ENCODE results near the gene KLHL21. TPM values are rescaled to one million over a fixed set of nuclear protein-coding genes. Genes with fewer than 3 reads are reported as not detected.

Gene KLHL21
- polyA plus RNA-seq, 2 of the 4 experiments (the other 2 are of a cell fraction), result 3.3 to 10.5 TPM

DNA sequence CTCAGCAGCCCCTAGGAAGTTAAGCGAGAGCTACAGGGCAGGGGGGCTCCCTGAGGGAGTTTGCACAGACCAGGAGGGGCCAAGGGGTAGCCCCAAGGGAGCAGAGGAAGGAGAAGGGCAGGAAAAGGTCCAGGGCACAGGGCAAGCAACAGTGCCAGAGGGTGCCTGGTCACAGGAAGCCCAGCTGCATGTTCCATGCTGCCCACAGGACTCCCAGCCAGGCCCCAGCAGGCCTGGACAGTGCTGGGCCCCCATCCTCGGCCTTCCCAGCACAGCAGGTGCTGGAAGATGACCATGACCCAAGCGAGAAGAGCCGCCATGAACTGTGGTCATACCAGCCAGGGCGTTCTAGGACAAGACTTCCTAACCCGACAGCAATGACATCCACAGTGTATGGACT lies 11.0 kb downstream of the KLHL21 start:
- 70% methylated on average over 4 of the region's 6 CpGs for WGBS (ENCODE audit: missing lambda C conversion rate)
- Histone ChIP-seq H3K27ac (no peak overlapping the region), H3K4me1 (no peaks in the 10 kb centered on the region), H3K9me3 (no peaks in the 10 kb centered on the region), H3K4me3 (no peak overlapping the region), H3K4me2 (no peak overlapping the region)
- TF ChIP-seq RFX5 (IDR thresholded peaks at IDR 0.05), result no peak
- ChIA-PET POLR2A (no interaction called here), CTCF (interaction anchor here (1.3 kb wide), 1 partner anchor 10 kb away, joined by 3 read pairs; no protein-coding TSS in a partner anchor)
- DNase-seq (ENCODE audit: low read depth in 1 of 2, low spot score in 1 of 2), result no peak
- FAIRE-seq, result no peak
- ATAC-seq, result no peak

DNA sequence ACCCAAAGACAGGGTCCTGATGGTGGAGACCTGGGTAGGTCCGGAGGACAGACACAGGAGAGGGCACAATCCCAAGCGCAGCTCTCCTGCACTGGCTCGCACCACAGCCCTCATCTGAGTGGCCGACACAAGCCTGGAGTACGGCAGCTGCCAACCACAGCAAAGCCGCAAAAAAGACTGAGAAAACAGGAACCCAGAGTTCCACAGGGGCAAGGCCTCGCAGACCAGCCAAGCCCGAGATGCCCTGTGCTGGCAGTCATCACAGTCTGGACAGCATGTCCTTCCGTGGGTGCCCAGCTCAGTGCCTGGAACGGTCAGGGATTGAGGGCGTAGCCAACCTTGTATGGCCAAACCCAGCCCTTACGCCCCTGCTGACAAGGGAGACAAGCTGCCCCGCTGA lies 11.4 kb downstream of the KLHL21 start:
- WGBS (ENCODE audit: missing lambda C conversion rate), result 95% methylated on average over 12 of the region's 13 CpGs
- no peak for TF ChIP-seq HDAC2 (IDR thresholded peaks at IDR 0.05)
- TF ChIP-seq, protein P1, sequence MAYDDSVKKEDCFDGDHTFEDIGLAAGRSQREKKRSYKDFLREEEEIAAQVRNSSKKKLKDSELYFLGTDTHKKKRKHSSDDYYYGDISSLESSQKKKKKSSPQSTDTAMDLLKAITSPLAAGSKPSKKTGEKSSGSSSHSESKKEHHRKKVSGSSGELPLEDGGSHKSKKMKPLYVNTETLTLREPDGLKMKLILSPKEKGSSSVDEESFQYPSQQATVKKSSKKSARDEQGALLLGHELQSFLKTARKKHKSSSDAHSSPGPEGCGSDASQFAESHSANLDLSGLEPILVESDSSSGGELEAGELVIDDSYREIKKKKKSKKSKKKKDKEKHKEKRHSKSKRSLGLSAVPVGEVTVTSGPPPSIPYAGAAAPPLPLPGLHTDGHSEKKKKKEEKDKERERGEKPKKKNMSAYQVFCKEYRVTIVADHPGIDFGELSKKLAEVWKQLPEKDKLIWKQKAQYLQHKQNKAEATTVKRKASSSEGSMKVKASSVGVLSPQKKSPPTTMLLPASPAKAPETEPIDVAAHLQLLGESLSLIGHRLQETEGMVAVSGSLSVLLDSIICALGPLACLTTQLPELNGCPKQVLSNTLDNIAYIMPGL (CRISPR knock-in tag; IDR thresholded peaks at IDR 0.05; ENCODE audit: borderline replicate concordance), result no peak
- TF ChIP-seq, protein P2, sequence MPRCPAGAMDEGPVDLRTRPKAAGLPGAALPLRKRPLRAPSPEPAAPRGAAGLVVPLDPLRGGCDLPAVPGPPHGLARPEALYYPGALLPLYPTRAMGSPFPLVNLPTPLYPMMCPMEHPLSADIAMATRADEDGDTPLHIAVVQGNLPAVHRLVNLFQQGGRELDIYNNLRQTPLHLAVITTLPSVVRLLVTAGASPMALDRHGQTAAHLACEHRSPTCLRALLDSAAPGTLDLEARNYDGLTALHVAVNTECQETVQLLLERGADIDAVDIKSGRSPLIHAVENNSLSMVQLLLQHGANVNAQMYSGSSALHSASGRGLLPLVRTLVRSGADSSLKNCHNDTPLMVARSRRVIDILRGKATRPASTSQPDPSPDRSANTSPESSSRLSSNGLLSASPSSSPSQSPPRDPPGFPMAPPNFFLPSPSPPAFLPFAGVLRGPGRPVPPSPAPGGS (IDR thresholded peaks at IDR 0.05), result no peak
- TF ChIP-seq HOXB13 (CRISPR knock-in tag; IDR thresholded peaks at IDR 0.05; ENCODE audit: low read depth), result no peak
- TF ChIP-seq, protein P3, sequence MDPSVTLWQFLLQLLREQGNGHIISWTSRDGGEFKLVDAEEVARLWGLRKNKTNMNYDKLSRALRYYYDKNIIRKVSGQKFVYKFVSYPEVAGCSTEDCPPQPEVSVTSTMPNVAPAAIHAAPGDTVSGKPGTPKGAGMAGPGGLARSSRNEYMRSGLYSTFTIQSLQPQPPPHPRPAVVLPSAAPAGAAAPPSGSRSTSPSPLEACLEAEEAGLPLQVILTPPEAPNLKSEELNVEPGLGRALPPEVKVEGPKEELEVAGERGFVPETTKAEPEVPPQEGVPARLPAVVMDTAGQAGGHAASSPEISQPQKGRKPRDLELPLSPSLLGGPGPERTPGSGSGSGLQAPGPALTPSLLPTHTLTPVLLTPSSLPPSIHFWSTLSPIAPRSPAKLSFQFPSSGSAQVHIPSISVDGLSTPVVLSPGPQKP (IDR thresholded peaks at IDR 0.05; ENCODE audit: low read depth, low read length), result no peak
- no peak for TF ChIP-seq HOXB5 (CRISPR knock-in tag; IDR thresholded peaks at IDR 0.05)
- no peak for TF ChIP-seq RFX5 (IDR thresholded peaks at IDR 0.05)
- TF ChIP-seq, protein P4, sequence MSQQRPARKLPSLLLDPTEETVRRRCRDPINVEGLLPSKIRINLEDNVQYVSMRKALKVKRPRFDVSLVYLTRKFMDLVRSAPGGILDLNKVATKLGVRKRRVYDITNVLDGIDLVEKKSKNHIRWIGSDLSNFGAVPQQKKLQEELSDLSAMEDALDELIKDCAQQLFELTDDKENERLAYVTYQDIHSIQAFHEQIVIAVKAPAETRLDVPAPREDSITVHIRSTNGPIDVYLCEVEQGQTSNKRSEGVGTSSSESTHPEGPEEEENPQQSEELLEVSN (IDR thresholded peaks at IDR 0.05; ENCODE audit: borderline replicate concordance, low read depth), result no peak
- no peak for TF ChIP-seq HOXA7 (CRISPR knock-in tag; IDR thresholded peaks at IDR 0.05)
- TF ChIP-seq RAD21 (conservative IDR thresholded peaks at IDR 0.05 in 1 of 2, IDR thresholded peaks at IDR 0.05 in 1 of 2), result no peak
- no peak for TF ChIP-seq FOSB (CRISPR knock-in tag; IDR thresholded peaks at IDR 0.05)
- DNase-seq (ENCODE audit: low read depth in 1 of 2, low spot score in 1 of 2) (no peak), FAIRE-seq (no peak), ATAC-seq (no peak)
- H3K4me2 ChIP-seq, result no peak overlapping the region
- H3K4me3 ChIP-seq, result no peak overlapping the region
- CTCF ChIA-PET, result interaction anchor here (1.3 to 2.8 kb wide), 2 partner anchors 11 to 36 kb away, joined by 3 to 8 read pairs; partner anchors contain the start of genes NOL9 and TAS1R1
- H3K9me3 ChIP-seq, result no peaks in the 10 kb centered on the region
- POLR2A ChIA-PET, result no interaction called here
- H3K27ac ChIP-seq, result no peak overlapping the region
- no peaks in the 10 kb centered on the region for H3K4me1 ChIP-seq

DNA sequence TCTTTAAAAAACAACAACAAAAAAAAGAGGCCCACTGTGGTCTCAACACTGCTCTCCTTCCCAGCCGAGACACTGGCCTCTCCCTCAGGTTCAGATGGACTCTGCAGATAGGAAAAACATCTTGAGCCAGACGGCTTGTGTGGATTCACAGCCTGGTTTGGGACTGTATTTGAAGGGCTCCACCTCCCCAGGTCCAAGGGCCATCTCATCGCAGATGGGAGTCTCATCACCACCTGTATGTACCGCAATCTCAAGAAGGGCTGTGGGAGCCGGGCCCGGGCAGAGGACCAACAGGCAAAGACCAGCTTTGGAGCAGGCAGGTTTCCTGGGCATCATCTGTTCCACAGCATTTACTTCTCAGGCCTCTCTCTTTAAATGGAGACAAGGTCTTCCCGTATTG lies 12.6 kb downstream of the KLHL21 start:
- 84% methylated on average over 6 of the region's 7 CpGs for WGBS (ENCODE audit: missing lambda C conversion rate)
- no peak for FAIRE-seq
- CTCF ChIA-PET, result interaction anchor here (1.0 to 2.8 kb wide), 3 partner anchors 35 to 100 kb away, joined by 3 to 8 read pairs (median 3); partner anchors contain the start of genes NOL9 and TAS1R1
- no peak for TF ChIP-seq FOSL2 (IDR thresholded peaks at IDR 0.05)
- no peak for TF ChIP-seq FOSL2 (CRISPR knock-in tag; IDR thresholded peaks at IDR 0.05)
- no peak for TF ChIP-seq MAFK (IDR thresholded peaks at IDR 0.05; ENCODE audit: partially characterized antibody)
- TF ChIP-seq, protein P5, sequence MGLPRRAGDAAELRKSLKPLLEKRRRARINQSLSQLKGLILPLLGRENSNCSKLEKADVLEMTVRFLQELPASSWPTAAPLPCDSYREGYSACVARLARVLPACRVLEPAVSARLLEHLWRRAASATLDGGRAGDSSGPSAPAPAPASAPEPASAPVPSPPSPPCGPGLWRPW (IDR thresholded peaks at IDR 0.05), result no peak
- TF ChIP-seq GATA3 (IDR thresholded peaks at IDR 0.05; ENCODE audit: borderline replicate concordance), result no peak
- no peak for TF ChIP-seq HOXB5 (CRISPR knock-in tag; IDR thresholded peaks at IDR 0.05)
- TF ChIP-seq EHF (CRISPR knock-in tag; IDR thresholded peaks at IDR 0.05), result no peak
- no peak for TF ChIP-seq RNF2 (IDR thresholded peaks at IDR 0.05; ENCODE audit: borderline replicate concordance, low read depth)
- TF ChIP-seq CHD2 (IDR thresholded peaks at IDR 0.05; ENCODE audit: low read length, partially characterized antibody), result no peak
- TF ChIP-seq, protein P2 (IDR thresholded peaks at IDR 0.05), result no peak
- TF ChIP-seq, protein P6, sequence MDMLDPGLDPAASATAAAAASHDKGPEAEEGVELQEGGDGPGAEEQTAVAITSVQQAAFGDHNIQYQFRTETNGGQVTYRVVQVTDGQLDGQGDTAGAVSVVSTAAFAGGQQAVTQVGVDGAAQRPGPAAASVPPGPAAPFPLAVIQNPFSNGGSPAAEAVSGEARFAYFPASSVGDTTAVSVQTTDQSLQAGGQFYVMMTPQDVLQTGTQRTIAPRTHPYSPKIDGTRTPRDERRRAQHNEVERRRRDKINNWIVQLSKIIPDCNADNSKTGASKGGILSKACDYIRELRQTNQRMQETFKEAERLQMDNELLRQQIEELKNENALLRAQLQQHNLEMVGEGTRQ (IDR thresholded peaks at IDR 0.05), result no peak
- no peak for TF ChIP-seq CHD4 (IDR thresholded peaks at IDR 0.05; ENCODE audit: borderline replicate concordance)
- TF ChIP-seq RAD21 (conservative IDR thresholded peaks at IDR 0.05 in 1 of 2, IDR thresholded peaks at IDR 0.05 in 1 of 2), result no peak
- TF ChIP-seq, protein P7, sequence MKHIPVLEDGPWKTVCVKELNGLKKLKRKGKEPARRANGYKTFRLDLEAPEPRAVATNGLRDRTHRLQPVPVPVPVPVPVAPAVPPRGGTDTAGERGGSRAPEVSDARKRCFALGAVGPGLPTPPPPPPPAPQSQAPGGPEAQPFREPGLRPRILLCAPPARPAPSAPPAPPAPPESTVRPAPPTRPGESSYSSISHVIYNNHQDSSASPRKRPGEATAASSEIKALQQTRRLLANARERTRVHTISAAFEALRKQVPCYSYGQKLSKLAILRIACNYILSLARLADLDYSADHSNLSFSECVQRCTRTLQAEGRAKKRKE (CRISPR knock-in tag; IDR thresholded peaks at IDR 0.05; ENCODE audit: low read depth), result no peak
- TF ChIP-seq SMC3 (IDR thresholded peaks at IDR 0.05), result no peak
- no peak for TF ChIP-seq EP300 (IDR thresholded peaks at IDR 0.05)
- no peak for TF ChIP-seq CBX8 (IDR thresholded peaks at IDR 0.05)
- no peak for TF ChIP-seq MAZ (IDR thresholded peaks at IDR 0.05; ENCODE audit: borderline replicate concordance, low read depth, low read length)

More for the DNA sequence above, 12.6 kb downstream of the KLHL21 start:
- DNase-seq (ENCODE audit: low read depth in 1 of 2, low spot score in 1 of 2) (no peak), ATAC-seq (no peak)
- Histone ChIP-seq H3K9me3 (no peaks in the 10 kb centered on the region), H3K4me2 (no peak overlapping the region), H3K27ac (no peak overlapping the region), H3K4me3 (no peak overlapping the region), H3K4me1 (no peaks in the 10 kb centered on the region)
- POLR2A ChIA-PET, result interaction anchor here (1.6 kb wide), 1 partner anchor 10 kb away, joined by 5 read pairs; the partner anchor contains the start of gene ZBTB48

Data from A549 (cell line).